Spleen (tissue), 11 donors: ENCODE measurements around the gene MAGI2. TPM values are rescaled to one million over a fixed set of nuclear protein-coding genes. Genes with fewer than 3 reads are reported as not detected.

Experiments used
- DNase-seq: peaks from one replicate; pipeline ENCODE4 v3.0.0-alpha.2; 2020
- H3K27ac ChIP-seq, 8 donors: fragments of 200-600 bp; sonication (generic) in 7 of 8; 1 replicate in 4 of 8; 2 replicates in 4 of 8; pipeline versions ENCODE4 v1.5.0 to v1.8.0; 2016 to 2021; ENCODE audit warnings: inconsistent platforms in 4 of 8, mild to moderate bottlenecking in 4 of 8, moderate library complexity in 1 of 8
- H3K27me3 ChIP-seq, 7 donors: fragments of 200-600 bp; sonication (generic) in 6 of 7; replicated peaks in 1 of 7; 1 replicate in 4 of 7; 2 replicates in 3 of 7; pipeline versions ENCODE4 v1.5.0 to v1.8.0; 2016 to 2021; ENCODE audit warnings: inconsistent platforms in 3 of 7, mild to moderate bottlenecking in 1 of 7
- H3K36me3 ChIP-seq, 6 donors: fragments of 200-600 bp; sonication (generic) in 5 of 6; 1 replicate in 4 of 6; 2 replicates in 2 of 6; pipeline versions ENCODE4 v1.5.0 to v1.8.0; 2016 to 2021; ENCODE audit warnings: inconsistent platforms in 2 of 6
- H3K4me1 ChIP-seq, 6 donors: fragments of 200-600 bp; sonication (generic) in 5 of 6; 1 replicate in 3 of 6; 2 replicates in 3 of 6; pipeline versions ENCODE4 v1.5.0 to v1.8.0; 2016 to 2021; ENCODE audit warnings: inconsistent platforms in 3 of 6
- H3K4me3 ChIP-seq, 8 donors: fragments of 200-600 bp; sonication (generic) in 7 of 8; 1 replicate in 4 of 8; 2 replicates in 4 of 8; pipeline versions ENCODE4 v1.5.0 to v1.8.0; 2016 to 2021; ENCODE audit warnings: inconsistent platforms in 4 of 8, mild to moderate bottlenecking in 4 of 8, moderate library complexity in 2 of 8
- H3K9me3 ChIP-seq, 8 donors: fragments of 200-600 bp; sonication (generic) in 7 of 8; 1 replicate in 4 of 8; 2 replicates in 4 of 8; pipeline versions ENCODE4 v1.5.0 to v1.8.0; 2016 to 2021; ENCODE audit warnings: inconsistent platforms in 4 of 8
- POLR2A ChIP-seq, 3 donors: fragments of 450-650 bp; IDR thresholded peaks; one replicate each; pipeline ENCODE4 v1.5.1; 2017; ENCODE audit warnings: antibody characterized with exemption in 3 of 3, mild to moderate bottlenecking in 1 of 3
- POLR2AphosphoS5 ChIP-seq, 3 donors: sonication (generic); formaldehyde crosslinking; IDR thresholded peaks; one replicate each; pipeline ENCODE4 v1.5.1; 2017; ENCODE audit warnings: antibody characterized with exemption in 3 of 3
- WGBS, 5 donors: extraction: QIAGEN DNeasy Blood & Tissue Kit in 3 of 5; methylation state at CpG; one replicate each; pipeline versions ENCODE4 v1.1.5 to v1.1.7; 2013 to 2018; 5-methylcytosine and 5-hydroxymethylcytosine counted together
- intact Hi-C: fragments of 100-400 bp; cut with DNase I; formaldehyde crosslinking; loops from one replicate; pipeline ENCODE4 v1.15.0; 2023; ENCODE audit warnings: low total_unique reads
- polyA plus RNA-seq, 3 donors: library from polyadenylated mRNA; stranded (reverse); fragments of 200-250 nt; gene quantifications; one replicate each; pipeline ENCODE4 v1.2.1, GENCODE V29; 2013
- total RNA-seq, 7 donors: library from RNA; depleted of rRNA in 3 of 7; stranded (reverse); fragments of >200 nt in 3 of 7; fragmentation: NEBNext Ultra II Directional in 4 of 7; extraction: Animal tissue kit (Norgen Biotek cat#: 25700) in 4 of 7; gene quantifications; one replicate each; pipeline versions ENCODE4 v1.1.0 to v1.2.1, GENCODE V29; 2016 to 2021
- TF ChIP-seq, protein P1 (sequence below), 11 experiments: fragments of 200-600 bp in 7 of 11; fragments of 450-650 bp in 4 of 11; sonication (generic) in 4 of 11; IDR thresholded peaks in 8 of 11; conservative IDR thresholded peaks in 3 of 11; 1 replicate in 7 of 11; 2 replicates in 4 of 11; pipeline versions ENCODE4 v1.4.0 to v1.8.0; 2016 to 2021; ENCODE audit warnings: antibody characterized with exemption in 11 of 11, inconsistent platforms in 4 of 11, mild to moderate bottlenecking in 1 of 11
- donor health status: healthy with polysubstance abuse.
- donor health status: DM: no; HTN: no; CAD: no; lungs with moderate emphysema.
- donor health status: DM: no; HTN: no; CAD: no.
- donor health status: Bipolar disorder and iron deficiency.
- donor health status: healthy.
- donor health status: DM: no; HTN: no; CAD: no.
- donor health status: DM: yes; HTN: yes; CAD: no.

MAGI2 gene
- total and polyA plus RNA-seq, 10 donors = 0.74 to 18.1 (median 11.1) TPM

- no peaks in the 10 kb centered on the region for H3K36me3 ChIP-seq
- 55 to 82% (median 65%) methylated on average over 1 of the region's 1 CpG for WGBS, 5 donors
- no peaks in the 10 kb centered on the region for H3K4me1 ChIP-seq
- TF ChIP-seq, protein P1, sequence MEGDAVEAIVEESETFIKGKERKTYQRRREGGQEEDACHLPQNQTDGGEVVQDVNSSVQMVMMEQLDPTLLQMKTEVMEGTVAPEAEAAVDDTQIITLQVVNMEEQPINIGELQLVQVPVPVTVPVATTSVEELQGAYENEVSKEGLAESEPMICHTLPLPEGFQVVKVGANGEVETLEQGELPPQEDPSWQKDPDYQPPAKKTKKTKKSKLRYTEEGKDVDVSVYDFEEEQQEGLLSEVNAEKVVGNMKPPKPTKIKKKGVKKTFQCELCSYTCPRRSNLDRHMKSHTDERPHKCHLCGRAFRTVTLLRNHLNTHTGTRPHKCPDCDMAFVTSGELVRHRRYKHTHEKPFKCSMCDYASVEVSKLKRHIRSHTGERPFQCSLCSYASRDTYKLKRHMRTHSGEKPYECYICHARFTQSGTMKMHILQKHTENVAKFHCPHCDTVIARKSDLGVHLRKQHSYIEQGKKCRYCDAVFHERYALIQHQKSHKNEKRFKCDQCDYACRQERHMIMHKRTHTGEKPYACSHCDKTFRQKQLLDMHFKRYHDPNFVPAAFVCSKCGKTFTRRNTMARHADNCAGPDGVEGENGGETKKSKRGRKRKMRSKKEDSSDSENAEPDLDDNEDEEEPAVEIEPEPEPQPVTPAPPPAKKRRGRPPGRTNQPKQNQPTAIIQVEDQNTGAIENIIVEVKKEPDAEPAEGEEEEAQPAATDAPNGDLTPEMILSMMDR (IDR thresholded peaks at IDR 0.05 in 8 of 11, conservative IDR thresholded peaks at IDR 0.05 in 3 of 11) = no peak
- TF ChIP-seq POLR2A (IDR thresholded peaks at IDR 0.05) (no peak), POLR2AphosphoS5 (IDR thresholded peaks at IDR 0.05) (no peak)
- H3K27ac ChIP-seq = no peak overlapping the region
- no peak overlapping the region for H3K4me3 ChIP-seq
- H3K9me3 ChIP-seq = no peaks in the 10 kb centered on the region
- intact Hi-C loops = no loop called here
- H3K27me3 ChIP-seq = no peaks in the 10 kb centered on the region
- DNase-seq = no peak
These were observed 22.0 kb upstream of the MAGI2 start for GRCh38 chr7:79475455-79475854.

DNA sequence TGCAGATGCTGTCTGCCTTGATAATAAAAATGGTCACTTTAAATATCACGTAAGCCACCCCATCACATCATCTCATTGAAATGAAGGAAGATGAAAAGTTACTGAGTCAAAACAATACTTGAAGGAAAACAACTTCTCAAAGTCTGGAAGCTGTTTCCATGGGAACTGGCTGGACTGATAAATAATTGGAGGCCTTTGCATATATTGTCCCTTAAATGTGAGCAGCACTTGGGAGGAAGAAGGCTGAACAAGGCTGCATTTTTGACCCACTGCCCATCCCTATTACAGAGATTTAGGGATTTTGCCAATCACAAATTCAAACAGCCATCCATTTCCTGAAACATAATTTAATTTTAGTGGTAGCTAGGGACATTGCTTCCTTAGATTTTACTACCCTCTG, 18.2 kb upstream of the MAGI2 start:
- WGBS, 5 donors = 83 to 91% (median 87%) methylated on average over 1 of the region's 1 CpG
- H3K4me1 ChIP-seq = no peaks in the 10 kb centered on the region
- intact Hi-C loops = no loop called here
- H3K9me3 ChIP-seq = no peaks in the 10 kb centered on the region
- H3K4me3 ChIP-seq = no peak overlapping the region
- no peak for DNase-seq
- TF ChIP-seq POLR2AphosphoS5 (IDR thresholded peaks at IDR 0.05) (no peak), POLR2A (IDR thresholded peaks at IDR 0.05) (no peak)
- TF ChIP-seq, protein P1 (IDR thresholded peaks at IDR 0.05 in 8 of 11, conservative IDR thresholded peaks at IDR 0.05 in 3 of 11) = no peak
- H3K27me3 ChIP-seq = no peaks in the 10 kb centered on the region
- no peak overlapping the region for H3K27ac ChIP-seq
- no peaks in the 10 kb centered on the region for H3K36me3 ChIP-seq

- Histone ChIP-seq H3K4me1 (no peaks in the 10 kb centered on the region), H3K4me3 (no peak overlapping the region), H3K9me3 (no peaks in the 10 kb centered on the region), H3K36me3 (no peaks in the 10 kb centered on the region), H3K27ac (no peak overlapping the region), H3K27me3 (no peaks in the 10 kb centered on the region)
- TF ChIP-seq, protein P1 (IDR thresholded peaks at IDR 0.05 in 8 of 11, conservative IDR thresholded peaks at IDR 0.05 in 3 of 11) = no peak
- TF ChIP-seq POLR2A (IDR thresholded peaks at IDR 0.05) (no peak), POLR2AphosphoS5 (IDR thresholded peaks at IDR 0.05) (no peak)
- intact Hi-C loops = no loop called here
- DNase-seq = no peak
These were observed 17.8 kb upstream of the MAGI2 start for GRCh38 chr7:79471283-79471682.

GRCh38 chr7:79465551-79465950, 12.1 kb upstream of the MAGI2 start:
- no peak overlapping the region for H3K4me3 ChIP-seq
- WGBS, 5 donors = 76 to 91% (median 79%) methylated on average over 1 of the region's 1 CpG
- DNase-seq = no peak
- H3K9me3 ChIP-seq = no peaks in the 10 kb centered on the region
- H3K36me3 ChIP-seq = no peaks in the 10 kb centered on the region
- TF ChIP-seq, protein P1 (IDR thresholded peaks at IDR 0.05 in 8 of 11, conservative IDR thresholded peaks at IDR 0.05 in 3 of 11) = no peak
- TF ChIP-seq POLR2AphosphoS5 (IDR thresholded peaks at IDR 0.05) (no peak), POLR2A (IDR thresholded peaks at IDR 0.05) (no peak)
- H3K27ac ChIP-seq = no peak overlapping the region
- intact Hi-C loops = no loop called here
- H3K27me3 ChIP-seq = no peaks in the 10 kb centered on the region
- H3K4me1 ChIP-seq = no peaks in the 10 kb centered on the region
